Keratinocyte (primary cell): Measurements from ENCODE around the gene OTOG. TPM values are rescaled to one million over a fixed set of nuclear protein-coding genes. Genes with fewer than 3 reads are reported as not detected.

Source experiments
- DNase-seq: peaks from one replicate; pipeline ENCODE4 v3.0.0-alpha.2; 2011; ENCODE audit warnings: low read depth, missing footprints, low spot score
- FAIRE-seq: peaks from 2 replicates; lab custom pipeline; 2011; peaks lifted over from hg19 to GRCh38; lab: Jason Lieb, UNC
- H2AFZ ChIP-seq: 2 replicates; pipeline ENCODE4 v1.6.0; 2012; ENCODE audit warnings: low read length, control low read depth, inconsistent platforms; ENCODE audit not compliant: control insufficient read depth
- H3K27ac ChIP-seq: 2 replicates; pipeline ENCODE4 v1.5.1; 2011; ENCODE audit warnings: low read length; ENCODE audit not compliant: control insufficient read depth, insufficient read depth
- H3K27me3 ChIP-seq: 3 replicates; pipeline ENCODE4 v1.6.0; 2011; ENCODE audit warnings: low read length; ENCODE audit not compliant: control insufficient read depth, insufficient read depth; ENCODE audit errors: extremely low read depth
- H3K36me3 ChIP-seq, 2 experiments: 2 replicates in 1 of 2; 3 replicates in 1 of 2; pipeline ENCODE4 v1.5.1; 2011; ENCODE audit warnings: low read length in 2 of 2, mild to moderate bottlenecking in 1 of 2; ENCODE audit not compliant: control insufficient read depth in 2 of 2, insufficient read depth in 2 of 2; ENCODE audit errors: extremely low read depth in 1 of 2
- H3K4me1 ChIP-seq: 3 replicates; pipeline ENCODE4 v1.5.1; 2011; ENCODE audit warnings: low read length; ENCODE audit not compliant: control insufficient read depth, insufficient read depth; ENCODE audit errors: extremely low read depth
- H3K4me2 ChIP-seq: 3 replicates; pipeline ENCODE4 v1.6.0; 2011; ENCODE audit warnings: low read depth, low read length; ENCODE audit not compliant: control insufficient read depth, insufficient read depth; ENCODE audit errors: extremely low read depth
- H3K4me3 ChIP-seq, 3 experiments: fragments of 200-600 bp in 1 of 3; sonication (generic) in 1 of 3; 2 replicates in 2 of 3; 3 replicates in 1 of 3; pipeline ENCODE4 v1.5.1; 2011 to 2016; ENCODE audit warnings: low read length in 3 of 3, mild to moderate bottlenecking in 3 of 3, control low read depth in 2 of 3, inconsistent platforms in 1 of 3, low read depth in 1 of 3, mixed read lengths in 1 of 3, mixed run types in 1 of 3, moderate library complexity in 1 of 3; ENCODE audit not compliant: control insufficient read depth in 2 of 3, insufficient read depth in 2 of 3; ENCODE audit errors: extremely low read depth in 1 of 3
- H3K79me2 ChIP-seq: 2 replicates; pipeline ENCODE4 v1.6.0; 2012; ENCODE audit warnings: low read length; ENCODE audit not compliant: control insufficient read depth, insufficient read depth
- H3K9ac ChIP-seq: 3 replicates; pipeline ENCODE4 v1.6.0; 2011; ENCODE audit warnings: low read length; ENCODE audit not compliant: control insufficient read depth, insufficient read depth; ENCODE audit errors: extremely low read depth
- H3K9me1 ChIP-seq: 3 replicates; pipeline ENCODE4 v1.6.0; 2011; ENCODE audit warnings: low read length; ENCODE audit not compliant: control insufficient read depth, insufficient read depth; ENCODE audit errors: extremely low read depth
- H3K9me3 ChIP-seq: 2 replicates; pipeline ENCODE4 v1.5.1; 2012; ENCODE audit warnings: low read depth, low read length; ENCODE audit not compliant: control insufficient read depth
- H4K20me1 ChIP-seq: 3 replicates; pipeline ENCODE4 v1.6.0; 2011; ENCODE audit warnings: low read length; ENCODE audit not compliant: control insufficient read depth, insufficient read depth; ENCODE audit errors: extremely low read depth
- EZH2 ChIP-seq: IDR thresholded peaks from one replicate; pipeline ENCODE4 v1.6.1; 2012; ENCODE audit warnings: inconsistent platforms, mild to moderate bottlenecking, low read length, moderate library complexity
- dilution Hi-C: fragments of 300-500 bp; cut with MboI; formaldehyde crosslinking; loops from one replicate; pipeline ENCODE4 v1.7.0; 2020; ENCODE audit warnings: low sequenced_read_pairs; ENCODE audit not compliant: extremely low pct_ligation_motif_present
- polyA plus RNA-seq, 5 experiments: library from polyadenylated mRNA; depleted of rRNA in 3 of 5; stranded (reverse) in 3 of 5; stranded (forward) in 1 of 5; unstranded in 1 of 5; fragments of >200 nt; gene quantifications; 1 replicate in 1 of 5; 2 replicates in 3 of 5; 3 replicates in 1 of 5; pipeline versions ENCODE4 v1.2.1 to v1.2.3, GENCODE V29; 2011 to 2012; ENCODE audit warnings: missing spikeins in 2 of 5, low read depth in 1 of 5, low replicate concordance in 1 of 5
- TF ChIP-seq, protein P1 (sequence below), 3 experiments: IDR thresholded peaks in 1 of 3; conservative IDR thresholded peaks in 1 of 3; optimal IDR thresholded peaks in 1 of 3; 2 replicates in 2 of 3; 3 replicates in 1 of 3; pipeline versions ENCODE3 to v1.5.1; 2011; ENCODE audit warnings: low read length in 3 of 3, mild to moderate bottlenecking in 3 of 3, moderate library complexity in 2 of 3, control low read depth in 1 of 3, inconsistent platforms in 1 of 3; ENCODE audit not compliant: insufficient read depth in 2 of 3; ENCODE audit errors: extremely low read depth in 1 of 3

The OTOG gene
- polyA plus RNA-seq, 1 donor (not counting 4 experiments of a cell fraction or from before 2014, with no cell fraction given), result not detected

DNA sequence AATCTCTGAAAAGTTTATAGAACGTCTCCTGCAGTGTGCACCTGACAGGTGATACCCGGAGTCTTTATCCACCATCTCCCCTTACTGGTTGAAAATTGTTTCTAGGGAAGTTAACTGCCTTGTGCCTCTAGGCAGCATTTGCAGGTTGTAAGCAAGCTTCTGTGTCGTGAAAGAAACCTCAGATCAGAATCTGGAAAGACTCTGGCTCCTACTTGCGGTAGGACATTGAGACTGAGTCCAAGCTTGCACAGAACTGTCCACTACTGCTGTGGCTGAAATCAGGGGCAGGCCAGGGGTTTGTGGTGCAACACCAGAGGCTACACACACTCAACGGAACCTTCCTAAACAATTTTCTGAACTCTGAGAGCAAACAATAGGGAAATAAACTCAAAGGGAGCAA lies 137.5 kb downstream of the OTOG start:
- Histone ChIP-seq H3K27ac (no peak overlapping the region), H3K4me3 (no peak overlapping the region), H4K20me1 (no peaks in the 10 kb centered on the region), H3K4me2 (no peak overlapping the region), H3K9me3 (no peaks in the 10 kb centered on the region), H3K9me1 (no peaks in the 10 kb centered on the region), H3K4me1 (no peaks in the 10 kb centered on the region), H2AFZ (no peak overlapping the region), H3K79me2 (no peaks in the 10 kb centered on the region), H3K27me3 (peaks cover 7% of the 10 kb centered on the region), H3K9ac (no peak overlapping the region), H3K36me3 (no peaks in the 10 kb centered on the region)
- dilution Hi-C loops, result no loop called here
- TF ChIP-seq, protein P1, sequence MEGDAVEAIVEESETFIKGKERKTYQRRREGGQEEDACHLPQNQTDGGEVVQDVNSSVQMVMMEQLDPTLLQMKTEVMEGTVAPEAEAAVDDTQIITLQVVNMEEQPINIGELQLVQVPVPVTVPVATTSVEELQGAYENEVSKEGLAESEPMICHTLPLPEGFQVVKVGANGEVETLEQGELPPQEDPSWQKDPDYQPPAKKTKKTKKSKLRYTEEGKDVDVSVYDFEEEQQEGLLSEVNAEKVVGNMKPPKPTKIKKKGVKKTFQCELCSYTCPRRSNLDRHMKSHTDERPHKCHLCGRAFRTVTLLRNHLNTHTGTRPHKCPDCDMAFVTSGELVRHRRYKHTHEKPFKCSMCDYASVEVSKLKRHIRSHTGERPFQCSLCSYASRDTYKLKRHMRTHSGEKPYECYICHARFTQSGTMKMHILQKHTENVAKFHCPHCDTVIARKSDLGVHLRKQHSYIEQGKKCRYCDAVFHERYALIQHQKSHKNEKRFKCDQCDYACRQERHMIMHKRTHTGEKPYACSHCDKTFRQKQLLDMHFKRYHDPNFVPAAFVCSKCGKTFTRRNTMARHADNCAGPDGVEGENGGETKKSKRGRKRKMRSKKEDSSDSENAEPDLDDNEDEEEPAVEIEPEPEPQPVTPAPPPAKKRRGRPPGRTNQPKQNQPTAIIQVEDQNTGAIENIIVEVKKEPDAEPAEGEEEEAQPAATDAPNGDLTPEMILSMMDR (optimal IDR thresholded peaks at IDR 0.05 in 1 of 3, IDR thresholded peaks at IDR 0.05 in 1 of 3, conservative IDR thresholded peaks at IDR 0.05 in 1 of 3; ENCODE audit: extremely low read depth in 1 of 3, insufficient read depth in 2 of 3, low read length in 3 of 3), result no peak
- TF ChIP-seq EZH2, result no peak
- no peak for FAIRE-seq
- no peak for DNase-seq

DNA sequence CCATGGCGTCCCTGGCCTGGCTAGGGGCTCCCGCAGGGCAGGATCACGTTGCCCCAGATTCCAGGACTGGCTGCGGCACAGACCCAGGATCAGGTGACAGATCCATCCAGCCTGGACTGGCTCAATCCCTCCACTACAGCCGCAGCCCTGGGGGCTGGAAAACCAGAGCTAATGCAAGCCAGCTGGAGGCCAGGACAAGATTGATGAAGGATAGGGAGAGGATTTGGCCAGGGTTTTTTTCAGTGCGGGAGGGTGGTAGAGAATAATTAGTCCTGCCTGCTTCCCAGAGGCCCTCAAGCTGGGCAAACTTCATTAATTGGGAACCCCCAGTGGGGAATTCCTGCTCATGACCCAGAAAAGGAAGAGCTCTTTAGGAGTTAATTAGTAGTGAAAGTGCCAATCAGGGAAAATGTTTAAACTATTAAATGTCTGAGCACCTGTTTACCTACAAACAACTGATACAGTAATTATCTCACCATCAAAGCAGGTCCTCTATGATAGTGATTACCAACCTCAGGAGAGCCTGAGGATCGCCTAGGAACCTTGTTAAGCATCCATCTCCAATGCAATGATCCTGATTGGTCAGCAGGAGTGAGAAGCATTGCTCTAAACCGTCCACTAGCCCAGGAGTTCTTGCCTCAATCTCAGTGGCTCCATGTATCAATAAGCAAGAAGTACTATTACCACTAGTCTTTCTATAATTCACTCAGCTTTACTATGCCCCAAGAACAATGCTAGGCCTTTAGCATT lies 139.3 kb downstream of the OTOG start:
- Histone ChIP-seq H3K9me3 (no peaks in the 10 kb centered on the region), H3K9ac (no peak overlapping the region), H3K4me1 (no peaks in the 10 kb centered on the region), H4K20me1 (no peaks in the 10 kb centered on the region), H3K27me3 (peaks cover 7% of the 10 kb centered on the region), H3K79me2 (no peaks in the 10 kb centered on the region), H3K4me3 (no peak overlapping the region), H3K9me1 (no peaks in the 10 kb centered on the region), H3K4me2 (no peak overlapping the region), H2AFZ (no peak overlapping the region), H3K36me3 (no peaks in the 10 kb centered on the region), H3K27ac (no peak overlapping the region)
- dilution Hi-C loops, result no loop called here
- FAIRE-seq, result no peak
- TF ChIP-seq, protein P1 (optimal IDR thresholded peaks at IDR 0.05 in 1 of 3, IDR thresholded peaks at IDR 0.05 in 1 of 3, conservative IDR thresholded peaks at IDR 0.05 in 1 of 3; ENCODE audit: extremely low read depth in 1 of 3, insufficient read depth in 2 of 3, low read length in 3 of 3), result no peak
- no peak for TF ChIP-seq EZH2
- no peak for DNase-seq
